ENCODE results near the gene PGAP3.

PGAP3 gene

DNA sequence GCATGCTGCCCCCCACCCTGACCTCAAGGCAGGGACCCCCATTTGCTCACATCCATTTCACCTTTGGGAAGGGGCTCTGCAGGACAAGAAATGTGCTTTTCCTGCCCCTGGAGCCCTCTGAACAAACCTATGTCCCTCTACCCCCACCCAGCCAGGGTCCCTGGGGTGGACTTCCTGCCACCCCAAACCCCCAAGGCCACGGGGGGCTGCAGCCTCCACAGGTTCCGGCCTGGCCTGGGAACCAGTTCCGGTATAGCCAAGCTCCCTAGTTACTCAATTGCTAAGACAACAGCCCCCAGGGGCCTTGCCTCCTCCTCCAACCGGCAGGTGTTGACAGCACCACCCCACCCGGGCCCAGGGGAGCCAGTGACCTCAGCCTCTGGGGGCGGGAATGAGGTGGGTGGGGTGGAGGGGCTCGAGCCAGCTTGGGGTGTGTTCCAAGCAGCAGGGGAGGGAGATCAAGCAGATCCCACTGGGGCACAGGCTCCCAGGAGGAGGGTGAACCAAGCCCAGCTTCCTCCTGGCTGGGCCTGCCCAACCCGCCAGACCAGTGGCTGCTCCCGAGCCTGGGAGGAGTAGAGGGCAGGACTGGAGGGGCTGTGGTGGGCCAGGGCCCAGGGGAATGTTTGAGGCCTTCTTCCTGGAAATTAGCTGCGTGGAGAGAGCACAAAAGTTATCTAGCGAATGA, 13.0 kb downstream of the PGAP3 start:
- TF ChIP-seq EZH2 (IDR thresholded peaks at IDR 0.05; ENCODE audit: borderline replicate concordance, low read length) (no peak), CTCF (IDR thresholded peaks at IDR 0.05; ENCODE audit: low read length) (no peak)
- Histone ChIP-seq H4K20me1 (ENCODE audit: insufficient read depth, low read length) (no peaks in the 10 kb centered on the region), H3K36me3 (ENCODE audit: insufficient read depth, low read length) (no peaks in the 10 kb centered on the region), H3K4me3 (ENCODE audit: low read depth, low read length, poor library complexity, severe bottlenecking) (no peak overlapping the region), H3K27me3 (ENCODE audit: insufficient read depth, low read length) (no peaks in the 10 kb centered on the region; the same call in 1 of the 2 replicates), H3K9ac (ENCODE audit: low read length) (no peak overlapping the region), H3K79me2 (ENCODE audit: insufficient read depth, low read length) (no peaks in the 10 kb centered on the region), H3K9me2 (ENCODE audit: low read depth, low read length) (no peaks in the 10 kb centered on the region), H3K4me1 (ENCODE audit: insufficient read depth, low read length, severe bottlenecking) (peaks cover 13% of the 10 kb centered on the region), H3K27ac (ENCODE audit: low read depth, low read length, poor library complexity, severe bottlenecking) (no peak overlapping the region), H3K9me3 (ENCODE audit: low read length) (no peaks in the 10 kb centered on the region), H3F3A (ENCODE audit: insufficient read depth, low read length) (no peaks in the 10 kb centered on the region), H3K4me2 (ENCODE audit: low read length) (no peak overlapping the region), H2AFZ (ENCODE audit: low read length) (no peak overlapping the region)

- H3K36me3 ChIP-seq (ENCODE audit: insufficient read depth, low read length) = no peaks in the 10 kb centered on the region
- no peak overlapping the region for H3K4me3 ChIP-seq (ENCODE audit: low read depth, low read length, poor library complexity, severe bottlenecking)
- no peak overlapping the region for H3K4me2 ChIP-seq (ENCODE audit: low read length)
- H3K27me3 ChIP-seq (ENCODE audit: insufficient read depth, low read length) = no peaks in the 10 kb centered on the region; the same call in 1 of the 2 replicates
- no peak overlapping the region for H3K27ac ChIP-seq (ENCODE audit: low read depth, low read length, poor library complexity, severe bottlenecking)
- H3F3A ChIP-seq (ENCODE audit: insufficient read depth, low read length) = no peaks in the 10 kb centered on the region
- no peak overlapping the region for H3K9ac ChIP-seq (ENCODE audit: low read length)
- H4K20me1 ChIP-seq (ENCODE audit: insufficient read depth, low read length) = no peaks in the 10 kb centered on the region
- no peaks in the 10 kb centered on the region for H3K9me3 ChIP-seq (ENCODE audit: low read length)
- no peak overlapping the region for H2AFZ ChIP-seq (ENCODE audit: low read length)
- no peaks in the 10 kb centered on the region for H3K9me2 ChIP-seq (ENCODE audit: low read depth, low read length)
- H3K4me1 ChIP-seq (ENCODE audit: insufficient read depth, low read length, severe bottlenecking) = peaks cover 6% of the 10 kb centered on the region
- H3K79me2 ChIP-seq (ENCODE audit: insufficient read depth, low read length) = no peaks in the 10 kb centered on the region
- no peak for TF ChIP-seq EZH2 (IDR thresholded peaks at IDR 0.05; ENCODE audit: borderline replicate concordance, low read length)
- TF ChIP-seq CTCF (IDR thresholded peaks at IDR 0.05; ENCODE audit: low read length) = no peak
Measured at GRCh38 chr17:39674179-39674578, 13.7 kb downstream of the PGAP3 start.

- Histone ChIP-seq H3F3A (ENCODE audit: insufficient read depth, low read length) (no peaks in the 10 kb centered on the region), H3K9me2 (ENCODE audit: low read depth, low read length) (no peaks in the 10 kb centered on the region), H3K27ac (ENCODE audit: low read depth, low read length, poor library complexity, severe bottlenecking) (no peak overlapping the region), H3K27me3 (ENCODE audit: insufficient read depth, low read length) (no peaks in the 10 kb centered on the region; the same call in 1 of the 2 replicates), H3K4me2 (ENCODE audit: low read length) (no peak overlapping the region), H3K36me3 (ENCODE audit: insufficient read depth, low read length) (no peaks in the 10 kb centered on the region), H3K9ac (ENCODE audit: low read length) (no peak overlapping the region), H4K20me1 (ENCODE audit: insufficient read depth, low read length) (no peaks in the 10 kb centered on the region), H2AFZ (ENCODE audit: low read length) (no peak overlapping the region), H3K79me2 (ENCODE audit: insufficient read depth, low read length) (no peaks in the 10 kb centered on the region), H3K9me3 (ENCODE audit: low read length) (no peaks in the 10 kb centered on the region), H3K4me1 (ENCODE audit: insufficient read depth, low read length, severe bottlenecking) (peaks cover 9% of the 10 kb centered on the region), H3K4me3 (ENCODE audit: low read depth, low read length, poor library complexity, severe bottlenecking) (no peak overlapping the region)
- TF ChIP-seq CTCF (IDR thresholded peaks at IDR 0.05; ENCODE audit: low read length) (no peak), EZH2 (IDR thresholded peaks at IDR 0.05; ENCODE audit: borderline replicate concordance, low read length) (no peak)
Measured at GRCh38 chr17:39673335-39674081, 14.3 kb downstream of the PGAP3 start.
